HepG2 (cell line): ENCODE measurements around the gene PRKAR1B. TPM values are rescaled to one million over a fixed set of nuclear protein-coding genes. Genes with fewer than 3 reads are reported as not detected.

Source experiments
- ATAC-seq: fragments of 200-7000 bp; cut with Tn5 transposase; 3 replicates; pipeline ENCODE4 v1.9.1; 2020; ENCODE audit warnings: mild to moderate bottlenecking, moderate library complexity
- BruUV-seq: library from RNA; stranded (reverse); fragments of 400-500 nt; replicated peaks from 2 replicates; lab custom pipeline; 2021; lab: Mats Ljungman, UMichigan
- CTCF ChIA-PET: fragments of 300-600 bp; formaldehyde crosslinking; extraction: SDS; loops from one replicate; lab custom pipeline; 2021; ENCODE audit warnings: low total read pairs, inconsistent platforms, low intra/inter-chr PET ratio; lab: Yijun Ruan, JAX
- POLR2A ChIA-PET: fragments of 350-600 bp; sonication (Branson Sonifier 250); formaldehyde crosslinking; loops from one replicate; lab custom pipeline; 2020; ENCODE audit warnings: antibody characterized with exemption, inconsistent platforms; lab: Yijun Ruan, JAX
- DNase-seq: peaks from one replicate; pipeline ENCODE4 v3.0.0-alpha.2; 2015; ENCODE audit warnings: low spot score
- FAIRE-seq: peaks from 3 replicates; lab custom pipeline; 2011; peaks lifted over from hg19 to GRCh38; lab: Jason Lieb, UNC
- H2AFZ ChIP-seq: one replicate; pipeline ENCODE4 v1.6.1; 2011; ENCODE audit warnings: low read length, inconsistent platforms
- H3K27ac ChIP-seq: fragments of 300-600 bp; 3 replicates; pipeline ENCODE4 v1.8.0; 2011; ENCODE audit warnings: mixed run types, mild to moderate bottlenecking, mixed read lengths, low read length, inconsistent platforms; ENCODE audit not compliant: insufficient read depth; ENCODE audit errors: extremely low read length
- H3K27me3 ChIP-seq, 2 experiments: fragments of 200-600 bp in 1 of 2; 2 replicates in 1 of 2; 3 replicates in 1 of 2; pipeline versions ENCODE4 v1.6.0 to v1.8.0; 2011; ENCODE audit warnings: low read length in 2 of 2, mild to moderate bottlenecking in 2 of 2, moderate library complexity in 2 of 2, inconsistent platforms in 1 of 2; ENCODE audit not compliant: insufficient read depth in 2 of 2, control insufficient read depth in 1 of 2
- H3K36me3 ChIP-seq, 2 experiments: fragments of 200-600 bp in 1 of 2; replicated peaks in 1 of 2; 2 replicates in 1 of 2; 3 replicates in 1 of 2; pipeline versions ENCODE4 v1.5.1 to v1.8.0; 2011; ENCODE audit warnings: low read length in 2 of 2, inconsistent platforms in 1 of 2; ENCODE audit not compliant: insufficient read depth in 2 of 2, control insufficient read depth in 1 of 2
- H3K4me1 ChIP-seq: 2 replicates; pipeline ENCODE4 v1.5.1; 2012; ENCODE audit warnings: low read length, inconsistent platforms; ENCODE audit not compliant: insufficient read depth
- H3K4me2 ChIP-seq: 2 replicates; pipeline ENCODE4 v1.6.0; 2011; ENCODE audit warnings: low read depth, low read length, inconsistent platforms
- H3K4me3 ChIP-seq, 3 experiments: fragments of 200-600 bp in 1 of 3; sonication (generic), shearing (Covaris generic) in 1 of 3; replicated peaks in 1 of 3; 2 replicates each; pipeline ENCODE4 v1.5.1; 2011 to 2016; ENCODE audit warnings: low read length in 3 of 3, inconsistent platforms in 2 of 3, low read depth in 2 of 3, mild to moderate bottlenecking in 2 of 3, control low read depth in 1 of 3, mixed read lengths in 1 of 3; ENCODE audit not compliant: insufficient read depth in 1 of 3
- H3K79me2 ChIP-seq: one replicate; pipeline ENCODE4 v1.6.1; 2011; ENCODE audit warnings: low read length, inconsistent platforms; ENCODE audit not compliant: insufficient read depth
- H3K9ac ChIP-seq: 2 replicates; pipeline ENCODE4 v1.6.0; 2011; ENCODE audit warnings: mild to moderate bottlenecking, low read depth, low read length, inconsistent platforms; ENCODE audit not compliant: insufficient read depth
- H3K9me3 ChIP-seq: 2 replicates; pipeline ENCODE4 v1.5.1; 2012; ENCODE audit warnings: mild to moderate bottlenecking, low read length
- H4K20me1 ChIP-seq: 2 replicates; pipeline ENCODE4 v1.6.0; 2011; ENCODE audit warnings: inconsistent platforms, mild to moderate bottlenecking, low read length, moderate library complexity; ENCODE audit not compliant: insufficient read depth
- GATA4 ChIP-seq: sonication (generic); IDR thresholded peaks from 2 replicates; pipeline ENCODE4 v1.6.1; 2016; ENCODE audit warnings: antibody characterized with exemption, low read depth, borderline replicate concordance
- MNT ChIP-seq: fragments of 450-650 bp; IDR thresholded peaks from 2 replicates; pipeline ENCODE4 v1.6.1; 2016
- SATB2 ChIP-seq: sonication (generic); formaldehyde crosslinking; IDR thresholded peaks from 2 replicates; pipeline ENCODE4 v1.5.0; 2020; ENCODE audit warnings: missing genetic modification reagents
- ZBTB43 ChIP-seq: sonication (generic); formaldehyde crosslinking; conservative IDR thresholded peaks from 2 replicates; pipeline ENCODE4 v1.4.0; 2020; ENCODE audit warnings: missing genetic modification reagents
- ZNF605 ChIP-seq: sonication (generic); formaldehyde crosslinking; IDR thresholded peaks from 2 replicates; pipeline ENCODE4 v1.8.0; 2022; ENCODE audit warnings: mild to moderate bottlenecking, missing genetic modification reagents
- ZNF616 ChIP-seq: sonication (generic); formaldehyde crosslinking; IDR thresholded peaks from 2 replicates; pipeline ENCODE4 v1.5.0; 2020; ENCODE audit warnings: low read depth, mild to moderate bottlenecking, missing genetic modification reagents
- WGBS: methylation state at CpG from one replicate; pipeline ENCODE4 v1.1.6; 2017; ENCODE audit warnings: low lambda C conversion rate; 5-methylcytosine and 5-hydroxymethylcytosine counted together
- in situ Hi-C: cut with HindIII; loops from 2 replicates; pipeline ENCODE4 v1.10.0; 2017; ENCODE audit warnings: low pct_unique_long_range_greater_than_20kb; ENCODE audit not compliant: extremely low pct_ligation_motif_present
- intact Hi-C: fragments of 100-400 bp; cut with micrococcal nuclease; formaldehyde crosslinking; loops from one replicate; pipeline ENCODE4 v1.10.0; 2022; ENCODE audit not compliant: unreplicated experiment
- polyA plus RNA-seq, 8 experiments: library from polyadenylated mRNA; depleted of rRNA in 3 of 8; stranded (reverse) in 7 of 8; unstranded in 1 of 8; fragments of >200 nt; fragmentation: Illumina TruSeq in 4 of 8; extraction: Trizol in 4 of 8; gene quantifications; 2 replicates each; pipeline versions ENCODE4 v1.2.1 to v1.2.3, GENCODE V29; 2011 to 2016; ENCODE audit warnings: low read depth in 4 of 8, missing spikeins in 1 of 8, mixed read lengths in 1 of 8; ENCODE audit not compliant: insufficient read depth in 1 of 8
- total RNA-seq, 5 experiments: library from RNA; depleted of rRNA; stranded (reverse); fragments of >200 nt; fragmentation: Illumina TruSeq; extraction: Trizol; gene quantifications; 2 replicates each; pipeline ENCODE4 v1.2.3, GENCODE V29; 2016; ENCODE audit warnings: low read depth in 1 of 5

Gene PRKAR1B
- total and polyA plus RNA-seq, 2 of the 13 experiments (the other 11 are each of a cell fraction or from before 2014, with no cell fraction given), result 7.9 to 28.2 TPM

GRCh38 chr7:584122-584465 lies 143.0 kb downstream of the PRKAR1B start (continued):
- TF ChIP-seq ZNF605 (CRISPR knock-in tag), result no peak
- no peak for TF ChIP-seq GATA4
- TF ChIP-seq ZNF616 (CRISPR knock-in tag), result no peak

- Histone ChIP-seq H3K4me2 (no peak overlapping the region), H3K79me2 (no peaks in the 10 kb centered on the region), H3K9me3 (no peaks in the 10 kb centered on the region), H2AFZ (no peak overlapping the region), H3K4me1 (no peaks in the 10 kb centered on the region), H4K20me1 (no peaks in the 10 kb centered on the region), H3K9ac (no peak overlapping the region), H3K27ac (no peak overlapping the region), H3K4me3 (no peak overlapping the region), H3K36me3 (peaks cover 11 to 53% of the 10 kb centered on the region in 2 experiments; a peak in 4 of 5 replicates), H3K27me3 (no peaks in the 10 kb centered on the region)
- ChIA-PET CTCF (no interaction called here), POLR2A (no interaction called here)
- intact Hi-C loops (no loop called here), in situ Hi-C loops (no loop called here)
- DNase-seq (no peak), FAIRE-seq (no peak), ATAC-seq (no peak)
- 96% methylated on average over 30 of the region's 30 CpGs for WGBS
- peak; percentile 80 for TF ChIP-seq MNT
- TF ChIP-seq SATB2 (CRISPR knock-in tag), result no peak
- TF ChIP-seq ZBTB43, result peak; percentile 76
- BruUV-seq, result no TSS peak
These were observed 143.5 kb downstream of the PRKAR1B start for GRCh38 chr7:583410-584121.
